Stomach (tissue), 9 donors: ENCODE results near the gene NPM3. TPM values are rescaled to one million over a fixed set of nuclear protein-coding genes. Genes with fewer than 3 reads are reported as not detected.

Source experiments
- DNase-seq, 2 donors: peaks; one replicate each; pipeline versions ENCODE4 v3.0.0 to v3.0.0-alpha.2; 2013 to 2019
- H3K27ac ChIP-seq, 5 donors: fragments of 200-600 bp in 4 of 5; sonication (generic) in 4 of 5; one replicate each; pipeline ENCODE4 v1.5.1; 2013 to 2019; ENCODE audit warnings: mild to moderate bottlenecking in 1 of 5, moderate library complexity in 1 of 5
- H3K27me3 ChIP-seq, 3 donors: fragments of 200-600 bp; sonication (generic); one replicate each; pipeline ENCODE4 v1.5.1; 2017 to 2019; ENCODE audit warnings: mixed run types in 1 of 3
- H3K36me3 ChIP-seq, 4 donors: fragments of 200-600 bp; sonication (generic); 1 replicate in 3 of 4; 2 replicates in 1 of 4; pipeline ENCODE4 v1.5.1; 2016 to 2019
- H3K4me1 ChIP-seq, 4 donors: fragments of 200-600 bp; sonication (generic); one replicate each; pipeline ENCODE4 v1.5.1; 2016 to 2019
- H3K4me3 ChIP-seq, 4 donors: fragments of 200-600 bp; sonication (generic) in 3 of 4; one replicate each; pipeline ENCODE4 v1.5.1; 2016 to 2019; ENCODE audit warnings: mild to moderate bottlenecking in 1 of 4
- H3K9me3 ChIP-seq, 4 donors: fragments of 200-600 bp; sonication (generic); one replicate each; pipeline ENCODE4 v1.5.1; 2016 to 2019
- EP300 ChIP-seq: sonication (generic); formaldehyde crosslinking; IDR thresholded peaks from one replicate; pipeline ENCODE4 v1.6.1; 2017; ENCODE audit warnings: antibody characterized with exemption
- POLR2A ChIP-seq, 4 donors: fragments of 450-650 bp; IDR thresholded peaks; one replicate each; pipeline ENCODE4 v1.6.1; 2016; ENCODE audit warnings: antibody characterized with exemption in 4 of 4, control low read depth in 2 of 4, mild to moderate bottlenecking in 1 of 4, moderate library complexity in 1 of 4
- POLR2AphosphoS5 ChIP-seq, 3 donors: sonication (generic); formaldehyde crosslinking; IDR thresholded peaks; one replicate each; pipeline ENCODE4 v1.6.1; 2016; ENCODE audit warnings: antibody characterized with exemption in 3 of 3
- WGBS, 5 donors: extraction: QIAGEN DNeasy Blood & Tissue Kit in 3 of 5; methylation state at CpG; one replicate each; pipeline versions ENCODE4 v1.1.5 to v1.1.7; 2013 to 2018; 5-methylcytosine and 5-hydroxymethylcytosine counted together
- intact Hi-C: fragments of 100-400 bp; cut with DNase I; formaldehyde crosslinking; loops from one replicate; pipeline ENCODE4 v1.15.1; 2023; ENCODE audit warnings: low total_unique reads
- polyA plus RNA-seq, 3 donors: library from polyadenylated mRNA; stranded (reverse); fragments of 200-250 nt; gene quantifications; one replicate each; pipeline ENCODE4 v1.2.3, GENCODE V29; 2013
- total RNA-seq, 5 donors: library from RNA; depleted of rRNA; stranded (reverse); fragments of >200 nt; gene quantifications; one replicate each; pipeline versions ENCODE4 v1.1.0 to v1.2.3, GENCODE V29; 2014 to 2016
- TF ChIP-seq, protein P1 (sequence below), 7 experiments: fragments of 450-650 bp in 4 of 7; fragments of 200-600 bp in 3 of 7; sonication (generic) in 3 of 7; IDR thresholded peaks; one replicate each; pipeline ENCODE4 v1.5.1; 2016 to 2019; ENCODE audit warnings: antibody characterized with exemption in 7 of 7, control low read depth in 2 of 7, mild to moderate bottlenecking in 1 of 7
- donor health status: healthy with polysubstance abuse.
- donor health status: Bipolar disorder and iron deficiency.
- donor health status: healthy.

NPM3 gene
- total and polyA plus RNA-seq, 8 donors: 2.3 to 68.1 (median 26.0) TPM; not detected in 1

- H3K27ac ChIP-seq: no peak overlapping the region
- no peaks in the 10 kb centered on the region for H3K9me3 ChIP-seq
- TF ChIP-seq, protein P1, sequence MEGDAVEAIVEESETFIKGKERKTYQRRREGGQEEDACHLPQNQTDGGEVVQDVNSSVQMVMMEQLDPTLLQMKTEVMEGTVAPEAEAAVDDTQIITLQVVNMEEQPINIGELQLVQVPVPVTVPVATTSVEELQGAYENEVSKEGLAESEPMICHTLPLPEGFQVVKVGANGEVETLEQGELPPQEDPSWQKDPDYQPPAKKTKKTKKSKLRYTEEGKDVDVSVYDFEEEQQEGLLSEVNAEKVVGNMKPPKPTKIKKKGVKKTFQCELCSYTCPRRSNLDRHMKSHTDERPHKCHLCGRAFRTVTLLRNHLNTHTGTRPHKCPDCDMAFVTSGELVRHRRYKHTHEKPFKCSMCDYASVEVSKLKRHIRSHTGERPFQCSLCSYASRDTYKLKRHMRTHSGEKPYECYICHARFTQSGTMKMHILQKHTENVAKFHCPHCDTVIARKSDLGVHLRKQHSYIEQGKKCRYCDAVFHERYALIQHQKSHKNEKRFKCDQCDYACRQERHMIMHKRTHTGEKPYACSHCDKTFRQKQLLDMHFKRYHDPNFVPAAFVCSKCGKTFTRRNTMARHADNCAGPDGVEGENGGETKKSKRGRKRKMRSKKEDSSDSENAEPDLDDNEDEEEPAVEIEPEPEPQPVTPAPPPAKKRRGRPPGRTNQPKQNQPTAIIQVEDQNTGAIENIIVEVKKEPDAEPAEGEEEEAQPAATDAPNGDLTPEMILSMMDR (IDR thresholded peaks at IDR 0.05): no peak
- no peak for TF ChIP-seq POLR2AphosphoS5 (IDR thresholded peaks at IDR 0.05)
- TF ChIP-seq EP300: no peak
- TF ChIP-seq POLR2A (IDR thresholded peaks at IDR 0.05): no peak
- H3K36me3 ChIP-seq: no peaks in the 10 kb centered on the region
- H3K4me3 ChIP-seq: no peak overlapping the region
- WGBS, 5 donors: 74 to 82% (median 80%) methylated on average over 3 of the region's 3 CpGs
- peaks cover 0 to 28% (median 0%) of the 10 kb centered on the region in 3 donors for H3K27me3 ChIP-seq
- DNase-seq: no peak
- intact Hi-C loops: no loop called here
- no peaks in the 10 kb centered on the region for H3K4me1 ChIP-seq
Observed at GRCh38 chr10:101752241-101752640, 31.0 kb downstream of the NPM3 start.

DNA sequence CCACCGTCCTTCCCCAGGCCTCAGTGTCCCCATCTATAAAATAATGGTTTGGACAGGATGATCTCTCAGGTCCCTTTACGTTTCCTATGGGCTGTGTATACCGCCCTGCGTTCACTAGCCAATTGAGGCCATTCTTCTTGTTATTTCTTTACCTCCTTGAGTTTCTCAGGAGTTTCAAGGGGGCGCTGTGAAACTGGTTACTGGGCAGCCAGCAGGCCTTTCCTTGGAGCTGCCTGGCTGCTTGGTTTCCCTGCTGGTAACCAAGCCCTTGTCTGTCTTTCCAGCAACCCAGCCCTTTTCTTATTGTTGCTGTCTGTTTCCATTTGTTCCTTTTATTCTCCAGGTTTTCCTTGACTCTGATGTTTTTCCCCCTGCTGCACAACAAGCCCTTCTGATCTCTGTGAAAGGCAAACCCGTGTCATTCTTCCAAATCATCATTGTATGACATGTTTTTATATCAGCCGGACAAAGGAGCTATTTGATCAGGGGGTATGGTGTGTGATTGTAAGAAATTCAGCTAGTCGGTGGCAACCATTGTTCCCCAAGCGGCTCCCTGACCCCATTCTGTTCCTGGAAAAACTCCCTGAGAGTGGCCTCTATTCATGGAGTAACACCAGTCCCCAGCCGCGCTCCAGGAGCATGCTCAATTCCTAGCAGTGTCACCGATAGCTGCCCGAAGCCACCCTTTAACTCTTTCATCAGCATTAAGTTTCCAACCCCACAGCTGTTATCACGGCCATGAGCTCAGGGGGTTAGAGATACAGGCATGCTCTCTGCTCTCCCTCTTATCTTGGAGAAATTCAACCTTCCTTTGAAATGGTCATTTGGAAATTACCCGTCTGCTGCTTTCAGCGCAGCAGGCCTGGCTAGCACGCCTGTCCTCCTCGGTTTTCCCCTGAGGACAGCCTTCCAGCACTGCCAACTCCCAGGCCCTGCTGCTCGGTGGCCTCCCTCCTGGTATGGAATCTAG is 33.9 kb downstream of the NPM3 start:
- no peaks in the 10 kb centered on the region for H3K4me1 ChIP-seq
- intact Hi-C loops: no loop called here
- no peaks in the 10 kb centered on the region for H3K36me3 ChIP-seq
- WGBS, 5 donors: 66 to 72% (median 70%) methylated on average over 19 of the region's 19 CpGs
- H3K27me3 ChIP-seq: peaks cover 0 to 14% (median 0%) of the 10 kb centered on the region in 3 donors
- TF ChIP-seq POLR2A (IDR thresholded peaks at IDR 0.05) (no peak), EP300 (no peak), POLR2AphosphoS5 (IDR thresholded peaks at IDR 0.05) (no peak)
- TF ChIP-seq, protein P1 (IDR thresholded peaks at IDR 0.05): no peak
- no peaks in the 10 kb centered on the region for H3K9me3 ChIP-seq
- H3K27ac ChIP-seq: no peak overlapping the region
- peak in 1 of 2 donors; percentile 31 for DNase-seq
- no peak overlapping the region for H3K4me3 ChIP-seq

GRCh38 chr10:101748496-101748895 is 34.8 kb downstream of the NPM3 start:
- intact Hi-C loops: no loop called here
- no peaks in the 10 kb centered on the region for H3K36me3 ChIP-seq
- DNase-seq: no peak
- TF ChIP-seq EP300: no peak
- TF ChIP-seq POLR2AphosphoS5 (IDR thresholded peaks at IDR 0.05): no peak
- TF ChIP-seq POLR2A (IDR thresholded peaks at IDR 0.05): no peak
- TF ChIP-seq, protein P1 (IDR thresholded peaks at IDR 0.05): no peak
- H3K27me3 ChIP-seq: peaks cover 0 to 7% (median 0%) of the 10 kb centered on the region in 3 donors
- H3K4me3 ChIP-seq: no peak overlapping the region
- WGBS, 5 donors: 79 to 94% (median 89%) methylated on average over 3 of the region's 3 CpGs
- H3K27ac ChIP-seq: no peak overlapping the region
- H3K4me1 ChIP-seq: no peaks in the 10 kb centered on the region
- H3K9me3 ChIP-seq: no peaks in the 10 kb centered on the region

DNA sequence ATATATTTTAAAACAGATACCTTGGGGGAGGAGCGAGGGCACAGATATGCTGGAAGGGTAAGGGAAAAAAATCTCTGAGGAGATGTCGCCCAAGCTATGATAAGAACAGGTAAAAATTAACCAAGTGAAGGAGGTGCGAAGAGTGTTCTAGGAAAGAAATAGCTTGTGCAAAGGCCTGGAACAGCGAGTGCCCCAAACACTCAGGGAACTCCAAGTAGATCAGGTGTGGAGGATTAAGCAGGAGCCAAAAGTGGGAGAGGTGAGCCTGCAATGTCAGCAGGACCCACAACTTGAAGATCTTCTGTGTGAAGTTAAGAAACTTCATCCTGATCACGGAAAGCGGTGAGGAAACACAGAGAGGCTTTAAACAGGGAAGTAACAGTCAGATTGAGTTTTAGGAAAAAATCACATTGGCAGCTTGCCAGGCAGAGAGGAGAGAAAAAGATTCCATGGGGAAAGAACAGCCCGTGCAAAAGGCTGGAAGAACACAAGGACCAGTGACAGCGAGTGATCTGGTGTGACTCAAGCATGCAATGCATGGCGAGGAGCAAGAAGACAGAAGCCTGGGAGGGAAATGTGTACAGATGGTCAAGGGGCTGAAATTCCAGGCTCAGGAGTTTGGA is 38.1 kb downstream of the NPM3 start:
- H3K4me3 ChIP-seq: no peak overlapping the region
- no peaks in the 10 kb centered on the region for H3K36me3 ChIP-seq
- peaks cover 0 to 7% (median 0%) of the 10 kb centered on the region in 3 donors for H3K27me3 ChIP-seq
- peak in 1 of 2 donors; percentile 39 for DNase-seq
- no peaks in the 10 kb centered on the region for H3K4me1 ChIP-seq
- no peak overlapping the region for H3K27ac ChIP-seq
- H3K9me3 ChIP-seq: no peaks in the 10 kb centered on the region
- WGBS, 5 donors: 44 to 62% (median 49%) methylated on average over 9 of the region's 9 CpGs
- intact Hi-C loops: no loop called here
- TF ChIP-seq, protein P1 (IDR thresholded peaks at IDR 0.05): no peak
- TF ChIP-seq POLR2AphosphoS5 (IDR thresholded peaks at IDR 0.05) (no peak), POLR2A (IDR thresholded peaks at IDR 0.05) (no peak), EP300 (no peak)
